ENCODE measurements around the gene PIGK. TPM values are rescaled to one million over a fixed set of nuclear protein-coding genes. Genes with fewer than 3 reads are reported as not detected.

PIGK gene
- total RNA-seq, 1 experiment from 2014 or later, result 23.3 TPM

DNA sequence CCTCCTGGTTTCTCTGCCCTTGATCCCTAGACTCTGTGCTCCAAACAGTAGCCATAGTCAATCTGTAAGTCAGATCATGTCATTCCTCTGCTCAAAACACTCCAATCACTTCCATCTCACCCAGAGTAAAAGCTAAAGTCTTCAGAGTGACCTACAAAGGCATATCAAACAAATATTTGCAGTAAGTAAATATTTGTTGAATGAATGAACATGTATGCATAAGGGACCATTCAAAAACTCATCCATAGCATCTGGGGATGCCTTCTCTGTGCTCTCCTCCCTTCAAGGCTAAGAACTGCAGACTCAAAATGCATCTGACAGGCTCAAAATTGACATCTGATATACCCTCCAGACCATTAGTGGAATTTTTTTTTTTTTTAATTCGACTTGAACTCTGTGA, 44.5 kb upstream of the PIGK start:
- no peak for DNase-seq (ENCODE audit: low read depth, low spot score)
- no peaks in the 10 kb centered on the region for H3K4me1 ChIP-seq (ENCODE audit: control insufficient read depth in 1 of 2, insufficient read depth in 2 of 2, low read length in 2 of 2)

DNA sequence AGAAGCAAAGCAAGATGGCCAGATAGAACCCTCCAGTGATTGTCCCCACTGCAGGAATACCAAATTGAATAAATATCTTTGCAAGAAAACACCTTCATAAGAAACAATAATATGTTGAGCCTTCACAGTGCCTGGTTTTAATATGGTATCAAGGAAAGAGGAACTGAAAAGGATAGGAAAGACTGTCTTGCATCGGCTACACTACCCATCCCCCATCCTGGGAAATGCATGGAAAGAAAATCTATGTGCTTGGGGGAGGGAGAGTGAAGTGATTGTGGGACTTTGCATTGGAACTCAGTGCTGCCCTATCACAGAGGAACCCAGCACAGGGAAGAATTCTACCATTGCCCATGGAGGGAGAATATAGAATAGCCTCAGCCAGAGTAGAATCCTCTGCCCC, 34.0 kb upstream of the PIGK start:
- Histone ChIP-seq H3K9me3 (ENCODE audit: control insufficient read depth in 1 of 2, insufficient read depth in 1 of 2, low read depth in 1 of 2, low read length in 2 of 2) (no peaks in the 10 kb centered on the region), H2AFZ (ENCODE audit: low read depth, low read length, poor library complexity, severe bottlenecking) (no peak overlapping the region), H3K36me3 (ENCODE audit: control insufficient read depth in 1 of 2, insufficient read depth in 2 of 2, low read length in 2 of 2) (no peaks in the 10 kb centered on the region), H3K4me3 (replicated peaks in 1 of 2; ENCODE audit: low read depth in 1 of 2, low read length in 2 of 2) (no peak overlapping the region), H3K79me2 (ENCODE audit: insufficient read depth, low read length) (no peaks in the 10 kb centered on the region), H3K9ac (ENCODE audit: low read length) (no peak overlapping the region), H3K4me1 (ENCODE audit: control insufficient read depth in 1 of 2, insufficient read depth in 2 of 2, low read length in 2 of 2) (no peaks in the 10 kb centered on the region), H3K27me3 (ENCODE audit: insufficient read depth, low read length) (no peaks in the 10 kb centered on the region), H4K20me1 (ENCODE audit: insufficient read depth) (no peaks in the 10 kb centered on the region), H3K9me2 (ENCODE audit: insufficient read depth) (no peaks in the 10 kb centered on the region), H3K4me2 (ENCODE audit: low read length) (no peak overlapping the region), H3K27ac (ENCODE audit: low read depth, low read length) (no peak overlapping the region)
- ATAC-seq (no peak), DNase-seq (ENCODE audit: low read depth, low spot score) (no peak)
- intact Hi-C loops (cut with micrococcal nuclease), result no loop called here
- ChIA-PET POLR2A (no interaction called here), RAD21 (ENCODE audit: low non-redundant PET in 1 of 2, low total read pairs in 2 of 2, uncharacterized antibody in 2 of 2, unreplicated experiment in 2 of 2) (no interaction called here), CTCF (no interaction called here)
- no TSS peak for BruUV-seq (replicated peaks)
- no peak for TF ChIP-seq POLR2A (IDR thresholded peaks at IDR 0.05; ENCODE audit: borderline replicate concordance, extremely low read depth, insufficient read depth, insufficient read length)
- TF ChIP-seq JUND (IDR thresholded peaks at IDR 0.05), result no peak
- TF ChIP-seq, protein P1, sequence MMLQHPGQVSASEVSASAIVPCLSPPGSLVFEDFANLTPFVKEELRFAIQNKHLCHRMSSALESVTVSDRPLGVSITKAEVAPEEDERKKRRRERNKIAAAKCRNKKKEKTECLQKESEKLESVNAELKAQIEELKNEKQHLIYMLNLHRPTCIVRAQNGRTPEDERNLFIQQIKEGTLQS (IDR thresholded peaks at IDR 0.05), result no peak
- no peak for TF ChIP-seq ZNF274 (IDR thresholded peaks at IDR 0.05; ENCODE audit: low read depth, low read length)
- no peak for TF ChIP-seq FOSL1 (IDR thresholded peaks at IDR 0.05; ENCODE audit: low read depth)
- no peak for TF ChIP-seq SIN3A (IDR thresholded peaks at IDR 0.05; ENCODE audit: low read depth)
- TF ChIP-seq, protein P2, sequence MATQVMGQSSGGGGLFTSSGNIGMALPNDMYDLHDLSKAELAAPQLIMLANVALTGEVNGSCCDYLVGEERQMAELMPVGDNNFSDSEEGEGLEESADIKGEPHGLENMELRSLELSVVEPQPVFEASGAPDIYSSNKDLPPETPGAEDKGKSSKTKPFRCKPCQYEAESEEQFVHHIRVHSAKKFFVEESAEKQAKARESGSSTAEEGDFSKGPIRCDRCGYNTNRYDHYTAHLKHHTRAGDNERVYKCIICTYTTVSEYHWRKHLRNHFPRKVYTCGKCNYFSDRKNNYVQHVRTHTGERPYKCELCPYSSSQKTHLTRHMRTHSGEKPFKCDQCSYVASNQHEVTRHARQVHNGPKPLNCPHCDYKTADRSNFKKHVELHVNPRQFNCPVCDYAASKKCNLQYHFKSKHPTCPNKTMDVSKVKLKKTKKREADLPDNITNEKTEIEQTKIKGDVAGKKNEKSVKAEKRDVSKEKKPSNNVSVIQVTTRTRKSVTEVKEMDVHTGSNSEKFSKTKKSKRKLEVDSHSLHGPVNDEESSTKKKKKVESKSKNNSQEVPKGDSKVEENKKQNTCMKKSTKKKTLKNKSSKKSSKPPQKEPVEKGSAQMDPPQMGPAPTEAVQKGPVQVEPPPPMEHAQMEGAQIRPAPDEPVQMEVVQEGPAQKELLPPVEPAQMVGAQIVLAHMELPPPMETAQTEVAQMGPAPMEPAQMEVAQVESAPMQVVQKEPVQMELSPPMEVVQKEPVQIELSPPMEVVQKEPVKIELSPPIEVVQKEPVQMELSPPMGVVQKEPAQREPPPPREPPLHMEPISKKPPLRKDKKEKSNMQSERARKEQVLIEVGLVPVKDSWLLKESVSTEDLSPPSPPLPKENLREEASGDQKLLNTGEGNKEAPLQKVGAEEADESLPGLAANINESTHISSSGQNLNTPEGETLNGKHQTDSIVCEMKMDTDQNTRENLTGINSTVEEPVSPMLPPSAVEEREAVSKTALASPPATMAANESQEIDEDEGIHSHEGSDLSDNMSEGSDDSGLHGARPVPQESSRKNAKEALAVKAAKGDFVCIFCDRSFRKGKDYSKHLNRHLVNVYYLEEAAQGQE (IDR thresholded peaks at IDR 0.05; ENCODE audit: low read depth), result no peak
- TF ChIP-seq ZFX (IDR thresholded peaks at IDR 0.05), result no peak

More for the DNA sequence above, 44.5 kb upstream of the PIGK start:
- no peaks in the 10 kb centered on the region for H3K9me2 ChIP-seq (ENCODE audit: insufficient read depth)
- no peak overlapping the region for H3K27ac ChIP-seq (ENCODE audit: low read depth, low read length)
- H3K36me3 ChIP-seq (ENCODE audit: control insufficient read depth in 1 of 2, insufficient read depth in 2 of 2, low read length in 2 of 2), result no peaks in the 10 kb centered on the region
- BruUV-seq (replicated peaks), result no TSS peak
- ChIA-PET RAD21 (ENCODE audit: low non-redundant PET in 1 of 2, low total read pairs in 2 of 2, uncharacterized antibody in 2 of 2, unreplicated experiment in 2 of 2) (no interaction called here), POLR2A (no interaction called here), CTCF (no interaction called here)
- no peaks in the 10 kb centered on the region for H4K20me1 ChIP-seq (ENCODE audit: insufficient read depth)
- intact Hi-C loops (cut with micrococcal nuclease), result no loop called here
- no peak for ATAC-seq
- no peak for TF ChIP-seq EZH2 (IDR thresholded peaks at IDR 0.05)
- TF ChIP-seq CBX3 (IDR thresholded peaks at IDR 0.05; ENCODE audit: low read depth), result no peak
- TF ChIP-seq TCF7L2 (IDR thresholded peaks at IDR 0.05; ENCODE audit: borderline replicate concordance, extremely low read depth, insufficient read depth, insufficient read length), result no peak
- no peak for TF ChIP-seq POLR2AphosphoS5 (IDR thresholded peaks at IDR 0.05; ENCODE audit: low read depth, low read length)
- TF ChIP-seq JUND (IDR thresholded peaks at IDR 0.05), result no peak
- TF ChIP-seq SIN3A (IDR thresholded peaks at IDR 0.05; ENCODE audit: low read depth), result no peak
- no peak for TF ChIP-seq POLR2A (IDR thresholded peaks at IDR 0.05; ENCODE audit: borderline replicate concordance, extremely low read depth, insufficient read depth, insufficient read length)
- TF ChIP-seq, protein P3, sequence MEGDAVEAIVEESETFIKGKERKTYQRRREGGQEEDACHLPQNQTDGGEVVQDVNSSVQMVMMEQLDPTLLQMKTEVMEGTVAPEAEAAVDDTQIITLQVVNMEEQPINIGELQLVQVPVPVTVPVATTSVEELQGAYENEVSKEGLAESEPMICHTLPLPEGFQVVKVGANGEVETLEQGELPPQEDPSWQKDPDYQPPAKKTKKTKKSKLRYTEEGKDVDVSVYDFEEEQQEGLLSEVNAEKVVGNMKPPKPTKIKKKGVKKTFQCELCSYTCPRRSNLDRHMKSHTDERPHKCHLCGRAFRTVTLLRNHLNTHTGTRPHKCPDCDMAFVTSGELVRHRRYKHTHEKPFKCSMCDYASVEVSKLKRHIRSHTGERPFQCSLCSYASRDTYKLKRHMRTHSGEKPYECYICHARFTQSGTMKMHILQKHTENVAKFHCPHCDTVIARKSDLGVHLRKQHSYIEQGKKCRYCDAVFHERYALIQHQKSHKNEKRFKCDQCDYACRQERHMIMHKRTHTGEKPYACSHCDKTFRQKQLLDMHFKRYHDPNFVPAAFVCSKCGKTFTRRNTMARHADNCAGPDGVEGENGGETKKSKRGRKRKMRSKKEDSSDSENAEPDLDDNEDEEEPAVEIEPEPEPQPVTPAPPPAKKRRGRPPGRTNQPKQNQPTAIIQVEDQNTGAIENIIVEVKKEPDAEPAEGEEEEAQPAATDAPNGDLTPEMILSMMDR (IDR thresholded peaks at IDR 0.05 in 2 of 3, conservative IDR thresholded peaks at IDR 0.05 in 1 of 3; ENCODE audit: borderline replicate concordance in 1 of 3, insufficient read depth in 1 of 3, low read depth in 2 of 3, low read length in 2 of 3), result no peak
- TF ChIP-seq RAD21 (IDR thresholded peaks at IDR 0.05; ENCODE audit: low read depth), result no peak
- no peak for TF ChIP-seq EZH2phosphoT487 (IDR thresholded peaks at IDR 0.05; ENCODE audit: borderline replicate concordance)
- no peak for TF ChIP-seq ZNF274 (IDR thresholded peaks at IDR 0.05; ENCODE audit: low read depth, low read length)
- no peaks in the 10 kb centered on the region for H3K27me3 ChIP-seq (ENCODE audit: insufficient read depth, low read length)
- no peak overlapping the region for H3K4me2 ChIP-seq (ENCODE audit: low read length)
- no peak overlapping the region for H3K9ac ChIP-seq (ENCODE audit: low read length)
- H2AFZ ChIP-seq (ENCODE audit: low read depth, low read length, poor library complexity, severe bottlenecking), result no peak overlapping the region
- H3K79me2 ChIP-seq (ENCODE audit: insufficient read depth, low read length), result no peaks in the 10 kb centered on the region
- H3K4me3 ChIP-seq (replicated peaks in 1 of 2; ENCODE audit: low read depth in 1 of 2, low read length in 2 of 2), result no peak overlapping the region
- H3K9me3 ChIP-seq (ENCODE audit: control insufficient read depth in 1 of 2, insufficient read depth in 1 of 2, low read depth in 1 of 2, low read length in 2 of 2), result no peaks in the 10 kb centered on the region

Measured in HCT116 (cell line).